Measurements from ENCODE around the gene LYAR. TPM values are rescaled to one million over a fixed set of nuclear protein-coding genes. Genes with fewer than 3 reads are reported as not detected.
A peak's percentile ranks its signal among the peaks of the same experiment; 100 is the strongest.

LYAR gene
- total and polyA plus RNA-seq, 2 of the 4 experiments (the other 2 are of a cell fraction), result 5.4 to 8.2 TPM

DNA sequence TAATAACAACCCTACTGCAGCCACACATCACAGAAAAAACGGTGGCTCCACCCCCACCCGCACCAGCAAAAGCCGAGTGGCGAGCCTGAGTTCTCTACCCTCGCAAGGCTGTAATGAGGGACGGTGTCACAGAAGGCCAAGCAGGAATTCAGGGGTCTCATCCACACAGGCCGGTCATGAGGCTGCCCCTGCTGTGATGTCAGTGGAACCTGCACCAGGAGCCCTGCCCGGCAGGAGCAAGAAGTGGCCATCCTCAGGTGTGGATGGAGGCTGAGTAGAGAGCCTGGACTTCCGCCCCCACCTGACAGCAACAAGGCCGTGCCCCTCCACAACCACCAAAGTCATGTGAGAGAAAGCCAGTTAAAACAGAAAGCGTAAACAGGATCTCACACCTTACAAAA is 20.6 kb downstream of the LYAR start:
- no peak overlapping the region for H3K4me3 ChIP-seq (ENCODE audit: insufficient read depth, low read depth, low read length)
- no peak overlapping the region for H3K4me2 ChIP-seq (ENCODE audit: low read depth, low read length)
- dilution Hi-C loops (cut with HindIII; ENCODE audit: low sequenced_read_pairs, unreplicated experiment) (no loop called here), in situ Hi-C loops (cut with MboI; ENCODE audit: low sequenced_read_pairs) (no loop called here), intact Hi-C loops (cut with micrococcal nuclease) (no loop called here)
- no peaks in the 10 kb centered on the region for H3K9me1 ChIP-seq (ENCODE audit: insufficient read depth, low read length)
- H3K9ac ChIP-seq (ENCODE audit: low read depth, low read length), result no peak overlapping the region
- H3K4me1 ChIP-seq (ENCODE audit: control insufficient read depth, insufficient read depth, low read length), result no peaks in the 10 kb centered on the region; the same call in 1 of the 2 replicates
- no peak overlapping the region for H4K5ac ChIP-seq (ENCODE audit: low read depth, low read length)
- H2BK5ac ChIP-seq (ENCODE audit: low read depth, low read length, poor library complexity, severe bottlenecking), result no peak overlapping the region
- no peak overlapping the region for H2BK120ac ChIP-seq (ENCODE audit: low read depth, low read length)
- H4K20me1 ChIP-seq (ENCODE audit: insufficient read depth, low read length), result no peaks in the 10 kb centered on the region
- H2BK20ac ChIP-seq (ENCODE audit: low read depth, low read length), result no peak overlapping the region
- DNase-seq, result no peak
- H2AK5ac ChIP-seq (ENCODE audit: low read depth, low read length), result no peak overlapping the region
- H2AFZ ChIP-seq (replicated peaks; ENCODE audit: low read length, poor library complexity), result no peak overlapping the region
- H3K27me3 ChIP-seq (ENCODE audit: control insufficient read depth, insufficient read depth, low read length), result no peaks in the 10 kb centered on the region
- ATAC-seq (ENCODE audit: low read depth), result no peak
- no peak overlapping the region for H3K23ac ChIP-seq (ENCODE audit: low read depth, low read length)
- H3K27ac ChIP-seq (ENCODE audit: insufficient read depth, low read length), result no peak overlapping the region
- no TSS peak for BruUV-seq (replicated peaks)
- no peaks in the 10 kb centered on the region for H3K79me1 ChIP-seq (ENCODE audit: low read depth in 1 of 2, low read length in 2 of 2)
- peak overlapping the region; percentile 23 for H2AK9ac ChIP-seq (replicated peaks; ENCODE audit: low read depth, low read length, poor library complexity)
- no peak overlapping the region for H3K4ac ChIP-seq (ENCODE audit: low read depth, low read length)
- H3K36me3 ChIP-seq (ENCODE audit: control insufficient read depth, insufficient read depth, low read length), result peaks cover 29% of the 10 kb centered on the region
- H2BK15ac ChIP-seq (ENCODE audit: low read depth, low read length), result no peak overlapping the region
- no peak overlapping the region for H3K56ac ChIP-seq (ENCODE audit: extremely low read depth, insufficient read depth, low read length)
- TF ChIP-seq BHLHE40 (IDR thresholded peaks at IDR 0.05; ENCODE audit: low read depth, low read length) (no peak), FOS (IDR thresholded peaks at IDR 0.05; ENCODE audit: low read depth, low read length) (no peak), SMC3 (IDR thresholded peaks at IDR 0.05; ENCODE audit: low read depth, low read length) (no peak), RFX5 (IDR thresholded peaks at IDR 0.05; ENCODE audit: low read depth, low read length) (no peak), MXI1 (IDR thresholded peaks at IDR 0.05; ENCODE audit: borderline replicate concordance, low read depth, low read length) (no peak), MAZ (IDR thresholded peaks at IDR 0.05; ENCODE audit: borderline replicate concordance, low read depth, low read length) (no peak), POLR2A (IDR thresholded peaks at IDR 0.05; ENCODE audit: low read depth, low read length) (no peak), NFE2L2 (IDR thresholded peaks at IDR 0.05; ENCODE audit: low read depth, low read length) (no peak), CHD1 (IDR thresholded peaks at IDR 0.05; ENCODE audit: low read depth, low read length) (no peak), CEBPB (IDR thresholded peaks at IDR 0.05; ENCODE audit: low read depth, low read length) (no peak), RCOR1 (IDR thresholded peaks at IDR 0.05; ENCODE audit: insufficient replicate concordance, low read length) (no peak), RAD21 (IDR thresholded peaks at IDR 0.05; ENCODE audit: low read length) (no peak), MAFK (IDR thresholded peaks at IDR 0.05; ENCODE audit: low read depth, low read length) (no peak)
- TF ChIP-seq, protein P1, sequence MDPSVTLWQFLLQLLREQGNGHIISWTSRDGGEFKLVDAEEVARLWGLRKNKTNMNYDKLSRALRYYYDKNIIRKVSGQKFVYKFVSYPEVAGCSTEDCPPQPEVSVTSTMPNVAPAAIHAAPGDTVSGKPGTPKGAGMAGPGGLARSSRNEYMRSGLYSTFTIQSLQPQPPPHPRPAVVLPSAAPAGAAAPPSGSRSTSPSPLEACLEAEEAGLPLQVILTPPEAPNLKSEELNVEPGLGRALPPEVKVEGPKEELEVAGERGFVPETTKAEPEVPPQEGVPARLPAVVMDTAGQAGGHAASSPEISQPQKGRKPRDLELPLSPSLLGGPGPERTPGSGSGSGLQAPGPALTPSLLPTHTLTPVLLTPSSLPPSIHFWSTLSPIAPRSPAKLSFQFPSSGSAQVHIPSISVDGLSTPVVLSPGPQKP (IDR thresholded peaks at IDR 0.05; ENCODE audit: borderline replicate concordance, low read depth, low read length), result no peak
- TF ChIP-seq, protein P2, sequence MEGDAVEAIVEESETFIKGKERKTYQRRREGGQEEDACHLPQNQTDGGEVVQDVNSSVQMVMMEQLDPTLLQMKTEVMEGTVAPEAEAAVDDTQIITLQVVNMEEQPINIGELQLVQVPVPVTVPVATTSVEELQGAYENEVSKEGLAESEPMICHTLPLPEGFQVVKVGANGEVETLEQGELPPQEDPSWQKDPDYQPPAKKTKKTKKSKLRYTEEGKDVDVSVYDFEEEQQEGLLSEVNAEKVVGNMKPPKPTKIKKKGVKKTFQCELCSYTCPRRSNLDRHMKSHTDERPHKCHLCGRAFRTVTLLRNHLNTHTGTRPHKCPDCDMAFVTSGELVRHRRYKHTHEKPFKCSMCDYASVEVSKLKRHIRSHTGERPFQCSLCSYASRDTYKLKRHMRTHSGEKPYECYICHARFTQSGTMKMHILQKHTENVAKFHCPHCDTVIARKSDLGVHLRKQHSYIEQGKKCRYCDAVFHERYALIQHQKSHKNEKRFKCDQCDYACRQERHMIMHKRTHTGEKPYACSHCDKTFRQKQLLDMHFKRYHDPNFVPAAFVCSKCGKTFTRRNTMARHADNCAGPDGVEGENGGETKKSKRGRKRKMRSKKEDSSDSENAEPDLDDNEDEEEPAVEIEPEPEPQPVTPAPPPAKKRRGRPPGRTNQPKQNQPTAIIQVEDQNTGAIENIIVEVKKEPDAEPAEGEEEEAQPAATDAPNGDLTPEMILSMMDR (conservative IDR thresholded peaks at IDR 0.05; ENCODE audit: low read depth, low read length), result no peak
- TF ChIP-seq, protein P3, sequence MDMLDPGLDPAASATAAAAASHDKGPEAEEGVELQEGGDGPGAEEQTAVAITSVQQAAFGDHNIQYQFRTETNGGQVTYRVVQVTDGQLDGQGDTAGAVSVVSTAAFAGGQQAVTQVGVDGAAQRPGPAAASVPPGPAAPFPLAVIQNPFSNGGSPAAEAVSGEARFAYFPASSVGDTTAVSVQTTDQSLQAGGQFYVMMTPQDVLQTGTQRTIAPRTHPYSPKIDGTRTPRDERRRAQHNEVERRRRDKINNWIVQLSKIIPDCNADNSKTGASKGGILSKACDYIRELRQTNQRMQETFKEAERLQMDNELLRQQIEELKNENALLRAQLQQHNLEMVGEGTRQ (IDR thresholded peaks at IDR 0.05; ENCODE audit: low read depth, low read length), result no peak
- H3K9me3 ChIP-seq (ENCODE audit: control insufficient read depth, insufficient read depth, low read length), result no peaks in the 10 kb centered on the region
- no peak overlapping the region for H4K8ac ChIP-seq (ENCODE audit: low read depth in 2 of 2, low read length in 2 of 2)
- POLR2A ChIA-PET (ENCODE audit: unreplicated experiment), result no interaction called here
- no peak overlapping the region for H3K18ac ChIP-seq (ENCODE audit: low read depth, low read length)
- H3K14ac ChIP-seq (replicated peaks; ENCODE audit: low read depth, low read length), result no peak overlapping the region
- 100% methylated on average over 1 of the region's 11 CpGs; no CpG with 5 or more reads in 1 of the 2 experiments for WGBS, 2 experiments (ENCODE audit: extremely low coverage in 2 of 2, insufficient read length in 1 of 2)
- no peak overlapping the region for H4K91ac ChIP-seq (ENCODE audit: insufficient read depth, low read depth, low read length)
- CTCF ChIA-PET, result interaction anchor here (1.6 kb wide), 1 partner anchor 9 kb away, joined by 5 read pairs; no protein-coding TSS in a partner anchor
